Lower leg skin (tissue), 4 donors: ENCODE results near the gene ATPAF1. TPM values are rescaled to one million over a fixed set of nuclear protein-coding genes. Genes with fewer than 3 reads are reported as not detected.

ENCODE experiments used
- DNase-seq, 2 donors: peaks; one replicate each; pipeline ENCODE4 v3.0.0-alpha.2; 2019; ENCODE audit warnings: low spot score in 2 of 2
- H3K4me3 ChIP-seq: fragments of 200-600 bp; sonication (generic); 2 replicates; pipeline ENCODE4 v1.5.1; 2017; ENCODE audit warnings: mild to moderate bottlenecking, low read depth; ENCODE audit not compliant: poor library complexity, severe bottlenecking
- POLR2A ChIP-seq, 2 donors: fragments of 450-650 bp; IDR thresholded peaks; one replicate each; pipeline ENCODE4 v1.6.1; 2016 to 2017; ENCODE audit warnings: antibody characterized with exemption in 2 of 2, mild to moderate bottlenecking in 1 of 2, moderate library complexity in 1 of 2
- WGBS, 2 donors: methylation state at CpG; one replicate each; pipeline ENCODE4 v1.1.5; 2018; 5-methylcytosine and 5-hydroxymethylcytosine counted together
- intact Hi-C: fragments of 100-400 bp; cut with DNase I; formaldehyde crosslinking; loops from one replicate; pipeline ENCODE4 v1.15.0; 2023; ENCODE audit warnings: low total_unique reads
- total RNA-seq, 4 donors: library from RNA; depleted of rRNA; stranded (reverse); fragments of >200 nt; gene quantifications; one replicate each; pipeline ENCODE4 v1.1.0, GENCODE V29; 2016
- TF ChIP-seq, protein P1 (sequence below), 3 donors: fragments of 450-650 bp; IDR thresholded peaks; one replicate each; pipeline ENCODE4 v1.5.1; 2016; ENCODE audit warnings: antibody characterized with exemption in 3 of 3, mild to moderate bottlenecking in 3 of 3, moderate library complexity in 2 of 3

The ATPAF1 gene
- total RNA-seq, 4 donors from 2014 or later = 20.4 to 33.7 (median 29.9) TPM

GRCh38 chr1:46616277-46617107 lies 51.7 kb downstream of the ATPAF1 start, which contains the start of gene MOB3C:
MOB3C (minus strand) TSS chr1:46616811; CDS start chr1:46613321, 3,490 bp downstream.
- TF ChIP-seq, protein P1, sequence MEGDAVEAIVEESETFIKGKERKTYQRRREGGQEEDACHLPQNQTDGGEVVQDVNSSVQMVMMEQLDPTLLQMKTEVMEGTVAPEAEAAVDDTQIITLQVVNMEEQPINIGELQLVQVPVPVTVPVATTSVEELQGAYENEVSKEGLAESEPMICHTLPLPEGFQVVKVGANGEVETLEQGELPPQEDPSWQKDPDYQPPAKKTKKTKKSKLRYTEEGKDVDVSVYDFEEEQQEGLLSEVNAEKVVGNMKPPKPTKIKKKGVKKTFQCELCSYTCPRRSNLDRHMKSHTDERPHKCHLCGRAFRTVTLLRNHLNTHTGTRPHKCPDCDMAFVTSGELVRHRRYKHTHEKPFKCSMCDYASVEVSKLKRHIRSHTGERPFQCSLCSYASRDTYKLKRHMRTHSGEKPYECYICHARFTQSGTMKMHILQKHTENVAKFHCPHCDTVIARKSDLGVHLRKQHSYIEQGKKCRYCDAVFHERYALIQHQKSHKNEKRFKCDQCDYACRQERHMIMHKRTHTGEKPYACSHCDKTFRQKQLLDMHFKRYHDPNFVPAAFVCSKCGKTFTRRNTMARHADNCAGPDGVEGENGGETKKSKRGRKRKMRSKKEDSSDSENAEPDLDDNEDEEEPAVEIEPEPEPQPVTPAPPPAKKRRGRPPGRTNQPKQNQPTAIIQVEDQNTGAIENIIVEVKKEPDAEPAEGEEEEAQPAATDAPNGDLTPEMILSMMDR (IDR thresholded peaks at IDR 0.05) = no peak
- TF ChIP-seq POLR2A (IDR thresholded peaks at IDR 0.05) = no peak
- peak; percentile 73 to 95 for DNase-seq
- intact Hi-C loops = no loop called here
- 0 to 1% methylated on average over 25 to 61 of the region's 62 CpGs for WGBS, 2 donors
- peak within 1 kb of the TSS; percentile 74 for H3K4me3 ChIP-seq

- WGBS, 2 donors = 46 to 52% methylated on average over 3 of the region's 3 CpGs
- TF ChIP-seq, protein P1 (IDR thresholded peaks at IDR 0.05) = no peak
- TF ChIP-seq POLR2A (IDR thresholded peaks at IDR 0.05) = no peak
- peak overlapping the region; percentile 74 for H3K4me3 ChIP-seq
- DNase-seq = peak in 1 of 2 donors; percentile 85
- intact Hi-C loops = no loop called here
These were observed 52.4 kb downstream of the ATPAF1 start for GRCh38 chr1:46615735-46616134.

DNA sequence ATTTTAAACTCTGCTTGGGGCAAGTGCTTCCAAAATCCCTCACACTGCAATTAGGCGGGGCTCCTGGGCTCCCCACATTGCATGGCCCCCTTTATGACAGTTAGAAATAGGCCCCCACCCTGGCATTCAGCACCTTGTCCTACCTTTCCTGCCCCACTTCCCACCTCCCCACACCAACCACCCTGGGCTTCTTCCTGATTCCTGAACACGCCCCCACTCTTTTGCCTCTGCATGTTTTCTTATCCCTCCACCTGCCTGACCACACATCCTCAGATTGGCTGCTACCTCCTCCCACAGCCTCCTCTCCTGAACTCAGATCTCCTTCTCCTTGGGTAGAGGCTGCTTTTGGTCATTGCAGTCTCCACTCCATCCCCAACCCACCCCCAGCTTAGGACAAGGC lies 53.1 kb downstream of the ATPAF1 start:
- TF ChIP-seq, protein P1 (IDR thresholded peaks at IDR 0.05) = no peak
- no peak for TF ChIP-seq POLR2A (IDR thresholded peaks at IDR 0.05)
- H3K4me3 ChIP-seq = no peak overlapping the region
- intact Hi-C loops = no loop called here
- DNase-seq = peak in 1 of 2 donors; percentile 79
- WGBS, 2 donors = 76 to 85% methylated on average over 2 of the region's 2 CpGs

DNA sequence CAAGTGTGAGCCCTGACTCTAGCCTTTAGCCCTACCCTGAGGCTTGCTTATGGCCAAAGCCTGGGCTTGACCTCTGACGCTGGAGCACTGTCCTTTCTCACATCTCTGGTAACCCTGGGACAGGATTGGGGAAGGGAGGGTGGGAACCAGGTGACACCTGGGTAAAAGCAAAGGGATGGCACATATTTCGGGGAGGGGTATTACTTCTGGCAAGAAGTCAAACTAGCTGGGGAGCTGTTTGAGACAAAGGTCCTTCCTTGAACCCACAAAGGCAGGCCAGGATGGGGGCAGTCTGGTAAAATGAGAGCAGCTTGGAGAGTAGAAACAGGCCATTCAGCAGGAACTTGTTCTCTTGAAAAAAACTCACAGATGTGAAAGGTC lies 53.6 kb downstream of the ATPAF1 start:
- 78 to 87% methylated on average over 2 of the region's 2 CpGs for WGBS, 2 donors
- no peak for TF ChIP-seq POLR2A (IDR thresholded peaks at IDR 0.05)
- TF ChIP-seq, protein P1 (IDR thresholded peaks at IDR 0.05) = no peak
- intact Hi-C loops = no loop called here
- DNase-seq = peak in 1 of 2 donors; percentile 77
- no peak overlapping the region for H3K4me3 ChIP-seq

DNA sequence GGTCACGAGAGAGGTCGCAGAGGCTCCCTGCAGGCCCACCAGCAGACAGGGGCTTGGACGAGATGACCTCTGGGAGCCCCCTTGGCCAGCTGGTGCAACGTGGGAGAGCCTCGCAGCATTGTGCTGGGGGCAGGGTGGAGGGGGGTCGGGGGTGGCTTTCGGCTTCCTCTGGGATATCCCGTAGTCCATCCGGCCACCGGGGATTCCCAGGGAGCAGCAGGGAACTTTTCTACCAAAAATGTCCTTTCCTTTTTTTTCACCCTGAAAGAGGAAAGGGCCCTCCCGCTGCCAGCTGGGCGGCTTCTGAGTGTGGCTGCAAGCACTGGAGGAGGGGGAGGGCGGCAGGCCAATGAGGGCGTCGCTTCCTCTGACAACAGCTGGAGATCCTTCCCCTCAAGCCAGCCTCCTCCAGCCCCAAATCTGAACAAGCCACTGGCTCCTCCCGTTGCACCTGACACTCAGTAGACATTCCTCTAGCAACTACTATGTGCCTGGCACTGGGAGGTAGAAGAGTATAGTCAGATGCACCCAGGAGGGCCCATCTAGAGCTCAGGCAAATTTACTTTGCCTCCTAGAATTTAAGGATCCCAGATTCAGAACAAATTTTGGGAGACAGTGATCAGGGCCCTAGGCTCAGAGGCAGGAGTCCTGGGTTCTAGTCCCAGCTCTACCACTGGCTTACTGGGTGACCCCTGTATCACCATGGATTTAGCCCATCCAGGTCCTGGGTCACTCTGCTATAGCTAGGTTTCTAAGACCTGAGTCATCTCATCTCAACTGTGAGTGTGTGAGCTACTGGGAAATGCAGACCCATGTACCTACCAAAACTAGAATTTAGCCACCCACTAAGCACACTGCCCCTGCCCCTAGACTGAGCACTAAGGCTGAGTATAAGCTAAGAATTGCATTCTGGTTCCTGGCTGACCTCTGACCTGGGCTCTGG lies 54.2 kb downstream of the ATPAF1 start:
- intact Hi-C loops = no loop called here
- peak; percentile 92 to 98 for DNase-seq
- no peak for TF ChIP-seq POLR2A (IDR thresholded peaks at IDR 0.05)
- TF ChIP-seq, protein P1 (IDR thresholded peaks at IDR 0.05) = no peak
- 5 to 7% methylated on average over 15 to 16 of the region's 16 CpGs for WGBS, 2 donors
- H3K4me3 ChIP-seq = no peak overlapping the region
